GM19438 (cell line): ENCODE measurements around the gene COPA.

ENCODE experiments used
- ATAC-seq: cut with Tn5 transposase; IDR thresholded peaks from one replicate; pipeline ENCODE4 v1.9.1; 2021; ENCODE audit warnings: low read depth; ENCODE audit not compliant: unreplicated experiment

The COPA gene

GRCh38 chr1:160363010-160363409 is 20.0 kb upstream of the COPA start:
- ATAC-seq = no peak

- ATAC-seq = no peak
Observed at GRCh38 chr1:160362168-160362957, 19.3 kb upstream of the COPA start.

GRCh38 chr1:160361814-160362167 is 18.7 kb upstream of the COPA start:
- no peak for ATAC-seq

- no peak for ATAC-seq
Observed at GRCh38 chr1:160361199-160361598, 18.1 kb upstream of the COPA start.

GRCh38 chr1:160360227-160360695 is 17.2 kb upstream of the COPA start:
- no peak for ATAC-seq

GRCh38 chr1:160359559-160360226 is 16.6 kb upstream of the COPA start:
- no peak for ATAC-seq

GRCh38 chr1:160358073-160358472 is 15.0 kb upstream of the COPA start:
- no peak for ATAC-seq

- no peak for ATAC-seq
Observed at GRCh38 chr1:160357286-160358002, 14.4 kb upstream of the COPA start.

- no peak for ATAC-seq
Observed at GRCh38 chr1:160354388-160354985, 11.4 kb upstream of the COPA start.

- ATAC-seq = no peak
Observed at GRCh38 chr1:160353223-160353622, 10.2 kb upstream of the COPA start.

- no peak for ATAC-seq
Observed at GRCh38 chr1:160352555-160352954, 9.5 kb upstream of the COPA start.

GRCh38 chr1:160351629-160352028 is 8.6 kb upstream of the COPA start:
- ATAC-seq = no peak

GRCh38 chr1:160346958-160347357 is 3.9 kb upstream of the COPA start:
- ATAC-seq = no peak

GRCh38 chr1:160346463-160346862 is 3.4 kb upstream of the COPA start:
- no peak for ATAC-seq

- ATAC-seq = no peak
Observed at GRCh38 chr1:160344936-160345335, 1.9 kb upstream of the COPA start.

GRCh38 chr1:160344241-160344640 is 1.2 kb upstream of the COPA start:
- no peak for ATAC-seq

- ATAC-seq = no peak
Observed at GRCh38 chr1:160342526-160342925, 524 bp downstream of the COPA start.

GRCh38 chr1:160340866-160341265 is 2.2 kb downstream of the COPA start:
- no peak for ATAC-seq

GRCh38 chr1:160340146-160340545 is 2.9 kb downstream of the COPA start:
- ATAC-seq = no peak

GRCh38 chr1:160338580-160338979 is 4.5 kb downstream of the COPA start:
- no peak for ATAC-seq

- no peak for ATAC-seq
Observed at GRCh38 chr1:160332516-160332915, 10.5 kb downstream of the COPA start.
